Activated CD4-positive, alpha-beta T cell treated with anti-CD3 and anti-CD28 coated beads for 36 hours (primary cell): ENCODE data around the gene GAS6. TPM values are rescaled to one million over a fixed set of nuclear protein-coding genes. Genes with fewer than 3 reads are reported as not detected.
A peak's percentile ranks its signal among the peaks of the same experiment; 100 is the strongest.
"Not testable (repeated sequence)": the region's sequence is repeated elsewhere in the genome, so short reads cannot be mapped to it uniquely, and the experiment has no call there.

ENCODE experiments used
- ATAC-seq: fragments of 200-7000 bp; cut with Tn5 transposase; one replicate; pipeline ENCODE4 v1.10.0; 2021; ENCODE audit warnings: mild to moderate bottlenecking, moderate library complexity
- CTCF ChIA-PET: fragments of 350-600 bp; sonication (Branson Sonifier 250); formaldehyde crosslinking; loops from one replicate; lab custom pipeline; 2021; ENCODE audit warnings: antibody characterized with exemption; lab: Charles Lee
- POLR2A ChIA-PET: fragments of 350-600 bp; sonication (Branson Sonifier 250); formaldehyde crosslinking; loops from one replicate; lab custom pipeline; 2021; ENCODE audit warnings: antibody characterized with exemption, inconsistent platforms; lab: Charles Lee
- DNase-seq: peaks from one replicate; pipeline ENCODE4 v3.0.0-alpha.2; 2020
- H3K27ac Mint-ChIP-seq: one replicate; pipeline ENCODE4 v1.8.0; 2021; ENCODE audit warnings: mixed read lengths
- H3K27me3 Mint-ChIP-seq: one replicate; pipeline ENCODE4 v1.8.0; 2021; ENCODE audit warnings: mixed read lengths
- H3K36me3 Mint-ChIP-seq: one replicate; pipeline ENCODE4 v1.8.0; 2021; ENCODE audit warnings: low read depth, mixed read lengths
- H3K4me1 Mint-ChIP-seq: one replicate; pipeline ENCODE4 v1.8.0; 2021; ENCODE audit warnings: mixed read lengths
- H3K4me3 Mint-ChIP-seq: one replicate; pipeline ENCODE4 v1.8.0; 2021; ENCODE audit warnings: mild to moderate bottlenecking, moderate library complexity, mixed read lengths
- H3K9me3 Mint-ChIP-seq: one replicate; pipeline ENCODE4 v1.8.0; 2021; ENCODE audit warnings: low read depth, mixed read lengths
- intact Hi-C, 2 experiments: fragments of 100-400 bp; cut with DNase I in 1 of 2; cut with micrococcal nuclease in 1 of 2; formaldehyde crosslinking; loops; one replicate each; pipeline versions ENCODE4 v1.14.2 to v1.15.1; 2022 to 2024; cut with DNase I, micrococcal nuclease
- total RNA-seq, 2 experiments: library from RNA; stranded (reverse); gene quantifications; one replicate each; pipeline ENCODE4 v1.2.3, GENCODE V29; 2021

GAS6 gene
- total RNA-seq, 2 experiments from 2014 or later, result 0.54 to 0.73 TPM

- DNase-seq, result no peak
- intact Hi-C loops, result no loop called here
- POLR2A ChIA-PET, result no interaction called here
- Mint-ChIP-seq H3K36me3 (peaks cover 2% of the 10 kb centered on the region), H3K27me3 (no peaks in the 10 kb centered on the region), H3K27ac (no peak overlapping the region), H3K4me1 (peaks cover 8% of the 10 kb centered on the region), H3K4me3 (no peak overlapping the region), H3K9me3 (no peaks in the 10 kb centered on the region)
- CTCF ChIA-PET, result no interaction called here
- ATAC-seq, result no peak
These were observed 25.1 kb downstream of the GAS6 start for GRCh38 chr13:113838711-113839201.

GRCh38 chr13:113837560-113838355, 26.1 kb downstream of the GAS6 start:
- Mint-ChIP-seq H3K27ac (peak overlapping the region; percentile 22), H3K27me3 (no peaks in the 10 kb centered on the region), H3K36me3 (peaks cover 2% of the 10 kb centered on the region), H3K9me3 (no peaks in the 10 kb centered on the region), H3K4me1 (peaks cover 8% of the 10 kb centered on the region), H3K4me3 (no peak overlapping the region)
- DNase-seq (no peak), ATAC-seq (peak; percentile 13)
- CTCF ChIA-PET, result no interaction called here
- intact Hi-C loops, result no loop called here
- POLR2A ChIA-PET, result no interaction called here

- DNase-seq (no peak), ATAC-seq (peak; percentile 24)
- H3K9me3 Mint-ChIP-seq, result no peaks in the 10 kb centered on the region
- peaks cover 7% of the 10 kb centered on the region for H3K4me1 Mint-ChIP-seq
- intact Hi-C loops, result no loop called here
- H3K4me3 Mint-ChIP-seq, result no peak overlapping the region
- H3K27me3 Mint-ChIP-seq, result no peaks in the 10 kb centered on the region
- POLR2A ChIA-PET, result no interaction called here
- CTCF ChIA-PET, result no interaction called here
- peak overlapping the region; percentile 22 for H3K27ac Mint-ChIP-seq
- H3K36me3 Mint-ChIP-seq, result peaks cover 2% of the 10 kb centered on the region
These were observed 26.9 kb downstream of the GAS6 start for GRCh38 chr13:113836768-113837559.

- intact Hi-C loops, result no loop called here
- Mint-ChIP-seq H3K9me3 (no peaks in the 10 kb centered on the region), H3K4me3 (no peak overlapping the region), H3K4me1 (peaks cover 2% of the 10 kb centered on the region), H3K36me3 (peaks cover 2% of the 10 kb centered on the region), H3K27ac (no peak overlapping the region), H3K27me3 (no peaks in the 10 kb centered on the region)
- ATAC-seq (no peak), DNase-seq (no peak)
- CTCF ChIA-PET, result no interaction called here
- POLR2A ChIA-PET, result no interaction called here
These were observed 28.2 kb downstream of the GAS6 start for GRCh38 chr13:113835461-113836270.

GRCh38 chr13:113834496-113835200, 29.2 kb downstream of the GAS6 start:
- H3K9me3 Mint-ChIP-seq, result no peaks in the 10 kb centered on the region
- ChIA-PET POLR2A (no interaction called here), CTCF (interaction anchor here (1.0 kb wide), 1 partner anchor 23 kb away, joined by 3 read pairs; no protein-coding TSS in a partner anchor)
- intact Hi-C loops, result no loop called here
- H3K4me1 Mint-ChIP-seq, result peaks cover 2% of the 10 kb centered on the region
- H3K27me3 Mint-ChIP-seq, result no peaks in the 10 kb centered on the region
- H3K36me3 Mint-ChIP-seq, result peaks cover 2% of the 10 kb centered on the region
- H3K27ac Mint-ChIP-seq, result no peak overlapping the region
- H3K4me3 Mint-ChIP-seq, result no peak overlapping the region
- no peak for DNase-seq
- ATAC-seq, result no peak

GRCh38 chr13:113834006-113834405, 29.9 kb downstream of the GAS6 start:
- H3K27me3 Mint-ChIP-seq, DNase-seq, intact Hi-C loops, H3K9me3 Mint-ChIP-seq, H3K27ac Mint-ChIP-seq, H3K4me3 Mint-ChIP-seq, H3K4me1 Mint-ChIP-seq, POLR2A ChIA-PET, ATAC-seq, H3K36me3 Mint-ChIP-seq: not testable (repeated sequence)
- CTCF ChIA-PET, result interaction anchor here (1.0 kb wide), 1 partner anchor 23 kb away, joined by 3 read pairs; no protein-coding TSS in a partner anchor

- Mint-ChIP-seq H3K36me3 (peaks cover 2% of the 10 kb centered on the region), H3K9me3 (no peaks in the 10 kb centered on the region), H3K27me3 (no peaks in the 10 kb centered on the region), H3K4me3 (no peak overlapping the region), H3K27ac (no peak overlapping the region), H3K4me1 (peaks cover 2% of the 10 kb centered on the region)
- DNase-seq (no peak), ATAC-seq (peak; percentile 11)
- intact Hi-C loops, result no loop called here
- CTCF ChIA-PET, result no interaction called here
- POLR2A ChIA-PET, result no interaction called here
These were observed 30.6 kb downstream of the GAS6 start for GRCh38 chr13:113833111-113833830.

GRCh38 chr13:113832631-113833030, 31.2 kb downstream of the GAS6 start:
- DNase-seq, result no peak
- POLR2A ChIA-PET, result no interaction called here

GRCh38 chr13:113832205-113832604, 31.7 kb downstream of the GAS6 start:
- POLR2A ChIA-PET, result no interaction called here
- CTCF ChIA-PET, result no interaction called here
- Mint-ChIP-seq H3K27me3 (no peaks in the 10 kb centered on the region), H3K4me1 (peaks cover 2% of the 10 kb centered on the region), H3K27ac (no peak overlapping the region), H3K4me3 (no peak overlapping the region), H3K9me3 (no peaks in the 10 kb centered on the region), H3K36me3 (peaks cover 8% of the 10 kb centered on the region)
- ATAC-seq (no peak), DNase-seq (no peak)
- intact Hi-C loops, result no loop called here

More at GRCh38 chr13:113832631-113833030, 31.2 kb downstream of the GAS6 start:
- no peaks in the 10 kb centered on the region for H3K27me3 Mint-ChIP-seq
- H3K27ac Mint-ChIP-seq, result no peak overlapping the region
- H3K4me1 Mint-ChIP-seq, result peaks cover 2% of the 10 kb centered on the region
- CTCF ChIA-PET, result no interaction called here
- peaks cover 4% of the 10 kb centered on the region for H3K36me3 Mint-ChIP-seq
- no peaks in the 10 kb centered on the region for H3K9me3 Mint-ChIP-seq
- no peak overlapping the region for H3K4me3 Mint-ChIP-seq
- intact Hi-C loops, result no loop called here
- ATAC-seq, result no peak

GRCh38 chr13:113831061-113831460, 32.8 kb downstream of the GAS6 start:
- intact Hi-C loops, result no loop called here
- Mint-ChIP-seq H3K4me3 (no peak overlapping the region), H3K36me3 (peaks cover 9% of the 10 kb centered on the region), H3K27me3 (no peaks in the 10 kb centered on the region), H3K4me1 (peaks cover 2% of the 10 kb centered on the region), H3K9me3 (no peaks in the 10 kb centered on the region), H3K27ac (no peak overlapping the region)
- CTCF ChIA-PET, result interaction anchor here (0.7 kb wide), 1 partner anchor 364 kb away, joined by 3 read pairs; no protein-coding TSS in a partner anchor
- POLR2A ChIA-PET, result no interaction called here
- no peak for DNase-seq
- no peak for ATAC-seq
